K562 (cell line): ENCODE data around the gene POU4F1. TPM values are rescaled to one million over a fixed set of nuclear protein-coding genes. Genes with fewer than 3 reads are reported as not detected.
A peak's percentile ranks its signal among the peaks of the same experiment; 100 is the strongest.

Experiments
- ATAC-seq: fragments of 200-7000 bp; cut with Tn5 transposase; 3 replicates; pipeline ENCODE4 v1.9.1; 2020; ENCODE audit warnings: moderate library complexity
- BruUV-seq: library from RNA; stranded (reverse); fragments of 400-500 nt; replicated peaks from 2 replicates; lab custom pipeline; 2021; lab: Mats Ljungman, UMichigan
- CTCF ChIA-PET: fragments of 300-600 bp; formaldehyde crosslinking; extraction: SDS; loops from one replicate; lab custom pipeline; 2021; ENCODE audit warnings: low intra/inter-chr PET ratio; lab: Yijun Ruan, JAX
- POLR2A ChIA-PET: fragments of 300-600, 350-650 bp; sonication (Branson Sonifier 250); formaldehyde crosslinking; extraction: SDS; loops from one replicate; lab custom pipeline; 2021; ENCODE audit warnings: antibody characterized with exemption, inconsistent platforms; lab: Yijun Ruan, JAX
- DNase-seq, 4 experiments: peaks; one replicate each; pipeline versions ENCODE4 v3.0.0 to v3.0.0-alpha.2; 2011 to 2018; ENCODE audit warnings: low spot score in 3 of 4, mixed read lengths in 3 of 4; ENCODE audit errors: extremely low read depth in 1 of 4
- FAIRE-seq: peaks from 2 replicates; lab custom pipeline; 2011; peaks lifted over from hg19 to GRCh38; lab: Jason Lieb, UNC
- H2AFZ ChIP-seq: 2 replicates; pipeline ENCODE4 v1.6.0; 2011; ENCODE audit warnings: low read depth, low read length, control low read depth, inconsistent platforms
- H3K27ac ChIP-seq: fragments of 200-600 bp; 3 replicates; pipeline ENCODE4 v1.8.0; 2011; ENCODE audit warnings: low read depth, mild to moderate bottlenecking, control low read depth, inconsistent platforms, low read length, moderate library complexity, mixed read lengths; ENCODE audit errors: extremely low read depth
- H3K27me3 ChIP-seq, 2 experiments: fragments of 300-600 bp in 1 of 2; 2 replicates in 1 of 2; 3 replicates in 1 of 2; pipeline versions ENCODE4 v1.6.0 to v1.8.0; 2011; ENCODE audit warnings: inconsistent platforms in 2 of 2, low read length in 2 of 2, mild to moderate bottlenecking in 1 of 2, mixed read lengths in 1 of 2, moderate library complexity in 1 of 2; ENCODE audit not compliant: control insufficient read depth in 2 of 2, insufficient read depth in 2 of 2
- H3K36me3 ChIP-seq: fragments of 300-600 bp; 3 replicates; pipeline ENCODE4 v1.8.0; 2011; ENCODE audit warnings: mild to moderate bottlenecking, low read length, inconsistent platforms; ENCODE audit not compliant: control insufficient read depth, insufficient read depth
- H3K4me1 ChIP-seq, 2 experiments: fragments of 200-600 bp in 1 of 2; replicated peaks in 1 of 2; 2 replicates in 1 of 2; 3 replicates in 1 of 2; pipeline versions ENCODE4 v1.5.1 to v1.8.0; 2011; ENCODE audit warnings: inconsistent platforms in 2 of 2, low read length in 2 of 2, mild to moderate bottlenecking in 1 of 2, mixed read lengths in 1 of 2, moderate library complexity in 1 of 2; ENCODE audit not compliant: control insufficient read depth in 2 of 2, insufficient read depth in 2 of 2
- H3K4me2 ChIP-seq: 2 replicates; pipeline ENCODE4 v1.6.1; 2011; ENCODE audit warnings: low read length, control low read depth, inconsistent platforms, mixed read lengths; ENCODE audit not compliant: insufficient read depth
- H3K4me3 ChIP-seq: fragments of 200-600 bp; sonication (generic), shearing (Covaris generic); 2 replicates; pipeline ENCODE4 v1.5.1; 2016; ENCODE audit warnings: control low read depth, inconsistent platforms
- H3K79me2 ChIP-seq: fragments of 200-600 bp; 3 replicates; pipeline ENCODE4 v1.8.0; 2011; ENCODE audit warnings: low read length, inconsistent platforms; ENCODE audit not compliant: control insufficient read depth, insufficient read depth
- H3K9ac ChIP-seq, 2 experiments: 2 replicates each; pipeline versions ENCODE4 v1.6.0 to v1.6.1; 2011; ENCODE audit warnings: low read depth in 2 of 2, low read length in 2 of 2, control low read depth in 1 of 2, inconsistent platforms in 1 of 2, mild to moderate bottlenecking in 1 of 2, mixed read lengths in 1 of 2; ENCODE audit not compliant: insufficient read depth in 1 of 2
- H3K9me1 ChIP-seq: one replicate; pipeline ENCODE4 v1.6.0; 2011; ENCODE audit warnings: inconsistent platforms, mild to moderate bottlenecking, low read length, moderate library complexity; ENCODE audit not compliant: control insufficient read depth, insufficient read depth
- H3K9me3 ChIP-seq: replicated peaks from 2 replicates; pipeline ENCODE4 v1.5.1; 2011; ENCODE audit warnings: low read depth, low read length, inconsistent platforms; ENCODE audit not compliant: control insufficient read depth, insufficient read depth
- H4K20me1 ChIP-seq: replicated peaks from 2 replicates; pipeline ENCODE4 v1.6.1; 2011; ENCODE audit warnings: low read length, inconsistent platforms, mixed read lengths; ENCODE audit not compliant: control insufficient read depth, insufficient read depth
- SNAPC5 ChIP-seq: fragments of 250-450 bp; sonication (Bioruptor Pico); IDR thresholded peaks from 2 replicates; pipeline ENCODE4 v1.8.0; 2021; ENCODE audit warnings: moderate library complexity, mild to moderate bottlenecking, inconsistent platforms
- ZBTB33 ChIP-seq: sonication (generic); formaldehyde crosslinking; IDR thresholded peaks from 2 replicates; pipeline ENCODE4 v1.8.1; 2023; ENCODE audit warnings: mild to moderate bottlenecking, missing genetic modification reagents
- WGBS: fragments of 100-300 bp; shearing (Covaris generic); methylation state at CpG from one replicate; pipeline ENCODE4 v1.1.6; 2016; ENCODE audit warnings: low coverage, mixed read lengths; ENCODE audit not compliant: insufficient coverage; ENCODE audit errors: missing lambda C conversion rate; 5-methylcytosine and 5-hydroxymethylcytosine counted together
- in situ Hi-C: fragments of 300-500 bp; cut with MboI; formaldehyde crosslinking; loops from 4 replicates; pipeline ENCODE4 v1.15.0; 2018; ENCODE audit warnings: inconsistent platforms, mixed read lengths
- intact Hi-C: fragments of 100-400 bp; cut with micrococcal nuclease; formaldehyde crosslinking; loops from 2 replicates; pipeline ENCODE4 v1.14.2; 2022
- polyA plus RNA-seq, 8 experiments: library from polyadenylated mRNA; depleted of rRNA in 4 of 8; stranded (reverse) in 5 of 8; unstranded in 3 of 8; fragments of >200 nt; fragmentation: Nextera tagmentation in 2 of 8; fragmentation: Illumina TruSeq in 1 of 8; extraction: Ambion mirVana in 2 of 8; extraction: Trizol in 1 of 8; gene quantifications; 2 replicates each; pipeline versions ENCODE4 v1.2.1 to v1.2.3, GENCODE V29; 2011 to 2014; ENCODE audit warnings: inconsistent platforms in 1 of 8, missing spikeins in 1 of 8
- total RNA-seq, 7 experiments: library from RNA; depleted of rRNA in 6 of 7; stranded (reverse); fragments of >200 nt in 6 of 7; fragmentation: Illumina TruSeq in 2 of 7; extraction: Trizol in 2 of 7; gene quantifications; 2 replicates each; pipeline versions ENCODE4 v1.2.1 to v1.2.3, GENCODE V29; 2011 to 2021; ENCODE audit warnings: low replicate concordance in 1 of 7

Gene POU4F1
- total and polyA plus RNA-seq, 9 of the 15 experiments (the other 6 are each of a cell fraction or from before 2014, with no cell fraction given) = 0.61 to 2.8 (median 1.5) TPM

GRCh38 chr13:78601124-78601873, 2.1 kb downstream of the POU4F1 start:
- Histone ChIP-seq H2AFZ (no peak overlapping the region), H3K9ac (no peak overlapping the region), H3K36me3 (no peaks in the 10 kb centered on the region), H3K9me3 (no peaks in the 10 kb centered on the region), H3K4me3 (no peak overlapping the region), H3K4me1 (peaks cover 7 to 16% of the 10 kb centered on the region in 2 experiments; a peak in 3 of 5 replicates), H4K20me1 (no peaks in the 10 kb centered on the region), H3K79me2 (no peaks in the 10 kb centered on the region), H3K9me1 (no peaks in the 10 kb centered on the region), H3K27ac (no peak overlapping the region), H3K4me2 (no peak overlapping the region), H3K27me3 (no peaks in the 10 kb centered on the region; a peak in 1 of 5 replicates)
- POLR2A ChIA-PET = no interaction called here
- TF ChIP-seq SNAPC5 (CRISPR knock-in tag) (no peak), ZBTB33 (CRISPR knock-in tag) (peak; percentile 23; the same call in 1 of the 2 replicates)
- WGBS = 85% methylated on average over 5 of the region's 58 CpGs
- intact Hi-C loops (no loop called here), in situ Hi-C loops (no loop called here)
- BruUV-seq = no TSS peak
- FAIRE-seq (no peak), DNase-seq (no peak), ATAC-seq (no peak)
- CTCF ChIA-PET = no interaction called here
